Activated T-helper 1 cell treated with Interleukin-2 at 50 U/mL for 16 hours (primary cell): ENCODE results near the gene RPSA.
A peak's percentile ranks its signal among the peaks of the same experiment; 100 is the strongest.
"Not testable (repeated sequence)": the region's sequence is repeated elsewhere in the genome, so short reads cannot be mapped to it uniquely, and the experiment has no call there.

Experiments
- DNase-seq: peaks from one replicate; pipeline ENCODE4 v3.0.0-alpha.2; 2020; ENCODE audit warnings: low read depth

RPSA gene

GRCh38 chr3:39419742-39420315, 13.3 kb downstream of the RPSA start:
- DNase-seq, result no peak

GRCh38 chr3:39420543-39420942, 14.0 kb downstream of the RPSA start:
- DNase-seq, result no peak

- DNase-seq, result no peak
Observed at GRCh38 chr3:39423436-39423970, 17.0 kb downstream of the RPSA start.

- no peak for DNase-seq
Observed at GRCh38 chr3:39426312-39426711, 19.8 kb downstream of the RPSA start.

GRCh38 chr3:39427506-39427905, 21.0 kb downstream of the RPSA start:
- no peak for DNase-seq

- no peak for DNase-seq
Observed at GRCh38 chr3:39428745-39429201, 22.3 kb downstream of the RPSA start.

- DNase-seq, result no peak
Observed at GRCh38 chr3:39429466-39429865, 22.9 kb downstream of the RPSA start.

GRCh38 chr3:39432342-39432741, 25.8 kb downstream of the RPSA start:
- DNase-seq, result no peak

- no peak for DNase-seq
Observed at GRCh38 chr3:39433642-39434041, 27.1 kb downstream of the RPSA start.

GRCh38 chr3:39434574-39434973, 28.1 kb downstream of the RPSA start:
- DNase-seq, result no peak

- DNase-seq, result no peak
Observed at GRCh38 chr3:39435006-39435748, 28.7 kb downstream of the RPSA start.

- DNase-seq, result no peak
Observed at GRCh38 chr3:39438880-39439279, 32.4 kb downstream of the RPSA start.

- no peak for DNase-seq
Observed at GRCh38 chr3:39440316-39440715, 33.8 kb downstream of the RPSA start.

- DNase-seq, result no peak
Observed at GRCh38 chr3:39443530-39443929, 37.0 kb downstream of the RPSA start.

- no peak for DNase-seq
Observed at GRCh38 chr3:39445927-39446326, 39.4 kb downstream of the RPSA start.

- no peak for DNase-seq
Observed at GRCh38 chr3:39446444-39446843, 39.9 kb downstream of the RPSA start.

- peak; percentile 24 for DNase-seq
Observed at GRCh38 chr3:39447637-39448483, 41.3 kb downstream of the RPSA start.

- no peak for DNase-seq
Observed at GRCh38 chr3:39448506-39449233, 42.1 kb downstream of the RPSA start.

GRCh38 chr3:39449796-39450195, 43.3 kb downstream of the RPSA start:
- DNase-seq, result no peak

GRCh38 chr3:39453134-39453533, 46.6 kb downstream of the RPSA start:
- no peak for DNase-seq

GRCh38 chr3:39453872-39454271, 47.4 kb downstream of the RPSA start:
- not testable (repeated sequence) for DNase-seq
